GM21515 (cell line): ENCODE measurements around the gene KLHL8.
"Not testable (repeated sequence)": the region's sequence is repeated elsewhere in the genome, so short reads cannot be mapped to it uniquely, and the experiment has no call there.

Experiments
- ATAC-seq: cut with Tn5 transposase; IDR thresholded peaks from one replicate; pipeline ENCODE4 v1.9.1; 2021; ENCODE audit not compliant: unreplicated experiment

KLHL8 gene

DNA sequence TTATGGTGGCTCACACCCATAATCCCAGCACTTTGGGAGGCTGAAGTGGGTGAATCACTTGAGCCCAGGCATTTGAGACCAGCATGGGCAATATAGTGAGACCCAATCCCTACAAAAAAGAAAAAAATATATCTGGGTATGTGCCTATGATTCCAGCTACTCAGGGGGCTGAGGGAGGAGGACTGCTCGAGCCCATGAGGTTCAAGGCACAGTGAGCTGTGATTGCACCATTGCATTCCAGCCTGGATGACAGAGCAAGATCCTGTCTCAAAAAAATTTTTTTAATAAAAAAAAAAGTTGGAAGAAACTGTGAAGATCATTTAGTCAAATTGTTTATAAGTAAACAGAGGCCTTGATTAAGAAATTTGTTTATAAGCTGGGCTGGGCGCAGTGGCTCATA lies 39.7 kb downstream of the KLHL8 start:
- no peak for ATAC-seq

DNA sequence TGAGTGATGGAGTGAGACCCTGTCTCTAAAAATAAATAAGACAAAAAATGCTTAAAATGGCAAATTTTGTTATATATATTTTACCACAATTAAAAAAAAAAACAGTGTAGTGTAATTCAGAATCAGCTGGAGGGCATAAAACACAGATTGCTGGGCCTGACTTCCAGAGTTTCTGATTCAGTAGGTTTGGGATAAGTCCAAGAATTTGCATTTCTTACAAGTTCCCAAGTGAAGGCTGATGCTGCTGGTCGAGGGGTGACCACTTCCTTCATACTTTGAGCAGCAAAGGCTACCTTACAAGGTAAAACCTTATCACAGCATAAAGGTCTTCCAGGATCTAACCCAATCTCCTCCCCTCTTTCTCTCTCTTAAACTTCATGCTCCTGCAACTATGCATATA lies 40.7 kb downstream of the KLHL8 start:
- ATAC-seq = no peak

DNA sequence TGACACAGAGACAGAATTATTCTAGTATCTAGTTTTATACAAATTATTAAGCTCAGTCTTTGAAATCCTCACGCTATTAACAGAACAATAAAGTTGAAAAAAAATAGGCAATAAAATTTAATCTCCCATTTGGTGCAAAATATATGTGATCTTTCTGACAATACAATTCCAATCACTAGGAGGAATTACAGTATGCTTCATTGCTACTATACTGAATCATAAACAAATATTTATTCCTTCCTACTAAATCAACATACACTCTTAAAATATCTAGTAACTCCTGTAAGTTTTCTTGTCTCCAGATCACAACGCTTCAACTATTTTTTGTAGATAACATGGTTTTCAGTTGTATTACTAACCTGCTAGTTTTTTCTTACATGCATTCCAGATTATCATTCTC lies 45.7 kb downstream of the KLHL8 start:
- no peak for ATAC-seq

DNA sequence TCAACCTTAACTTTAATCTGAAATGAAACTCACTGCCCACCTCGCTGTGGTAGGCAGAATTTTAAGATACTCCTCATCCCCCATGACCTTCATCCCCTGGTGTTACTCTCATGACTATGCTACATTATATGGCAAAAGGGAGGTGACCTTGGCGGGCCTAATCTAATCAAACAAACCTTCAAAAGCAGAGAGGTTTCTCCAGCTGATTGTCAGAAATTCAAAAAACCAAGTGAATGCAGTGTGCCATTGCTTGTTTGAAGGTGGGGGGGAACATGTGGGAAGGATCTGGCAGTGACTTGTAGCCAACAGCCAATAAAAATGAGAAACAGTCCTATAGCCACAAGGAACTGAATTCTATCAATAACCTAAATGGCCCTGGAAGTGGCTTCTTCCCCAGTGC lies 48.5 kb downstream of the KLHL8 start:
- ATAC-seq = no peak

DNA sequence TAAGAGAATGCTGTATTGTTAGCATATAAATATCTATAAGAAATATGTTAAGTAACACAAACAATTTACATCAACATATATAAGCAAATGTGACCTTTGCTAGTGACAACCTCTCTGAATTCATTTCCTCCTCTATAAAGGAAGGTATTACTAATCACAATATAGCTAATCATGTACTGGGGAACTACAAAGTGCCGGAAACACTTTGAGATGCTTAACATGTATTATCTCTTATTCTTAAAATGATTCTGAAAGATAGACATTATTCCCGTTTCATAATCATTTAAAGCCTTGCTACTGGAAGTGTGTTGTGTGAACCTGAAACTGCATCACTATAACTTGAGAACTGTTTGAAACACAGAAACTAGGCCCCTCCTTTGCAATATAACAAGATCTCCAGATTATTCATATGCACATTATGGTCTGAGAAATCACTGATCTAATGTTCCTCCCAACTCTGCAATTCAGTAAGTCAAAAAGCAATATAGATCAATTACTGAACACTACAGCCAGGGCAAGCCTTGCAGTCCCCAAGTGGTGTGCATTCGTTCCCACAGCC lies 54.0 kb downstream of the KLHL8 start:
- ATAC-seq = no peak

DNA sequence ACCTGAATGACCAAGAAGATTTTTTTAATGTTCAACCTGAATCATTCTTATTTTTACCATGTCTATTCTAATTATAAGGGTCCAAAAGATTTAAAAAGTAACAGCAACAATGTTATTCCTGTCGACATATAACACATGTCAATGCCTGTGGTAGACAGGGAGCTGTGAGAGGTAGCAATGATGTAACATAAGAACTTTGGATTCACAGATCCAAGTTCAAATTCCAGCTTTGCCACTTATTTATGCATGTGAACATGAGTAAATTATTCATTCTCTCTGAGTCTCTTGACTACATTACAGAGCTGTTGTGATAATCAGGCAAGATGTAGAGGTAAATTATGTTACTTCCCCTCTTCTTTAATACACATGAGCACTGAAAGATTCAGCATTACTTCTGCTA lies 54.5 kb downstream of the KLHL8 start:
- ATAC-seq = no peak

DNA sequence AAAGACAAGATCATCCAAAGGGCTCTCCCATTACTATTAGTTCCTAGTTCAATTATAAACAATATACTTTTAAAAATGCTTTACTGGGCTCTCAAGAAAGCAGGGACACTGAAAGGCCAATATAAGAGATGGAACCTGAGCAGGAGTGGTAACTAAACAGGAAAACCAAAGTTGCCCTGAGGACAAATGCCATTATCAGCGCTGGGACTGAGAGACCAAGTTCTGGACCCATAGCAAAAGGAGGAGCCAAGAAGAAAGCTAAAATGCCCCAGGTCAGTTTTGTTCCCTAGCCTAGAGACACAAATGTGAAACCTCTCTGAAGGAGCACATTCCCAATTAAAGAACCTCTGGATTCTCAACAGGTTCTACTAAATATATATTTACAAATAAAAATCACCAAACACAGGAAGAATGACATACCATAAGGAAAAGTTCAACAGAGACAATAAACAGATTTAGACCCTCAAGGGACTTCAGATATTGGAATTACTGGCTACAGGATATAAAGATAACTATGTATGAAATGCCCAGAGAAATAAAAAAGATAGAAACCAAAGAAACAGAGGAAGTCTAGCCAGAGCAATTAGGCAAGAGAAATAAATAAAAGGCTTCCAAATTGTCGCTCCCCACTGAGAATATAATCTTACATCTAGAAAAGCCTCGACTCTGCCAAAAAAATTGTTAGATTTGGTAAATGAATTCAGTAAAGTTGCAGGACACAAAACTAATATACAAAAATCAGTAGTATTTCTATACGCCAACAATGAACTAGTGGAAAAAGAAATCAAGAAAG lies 67.1 kb downstream of the KLHL8 start:
- no peak for ATAC-seq

DNA sequence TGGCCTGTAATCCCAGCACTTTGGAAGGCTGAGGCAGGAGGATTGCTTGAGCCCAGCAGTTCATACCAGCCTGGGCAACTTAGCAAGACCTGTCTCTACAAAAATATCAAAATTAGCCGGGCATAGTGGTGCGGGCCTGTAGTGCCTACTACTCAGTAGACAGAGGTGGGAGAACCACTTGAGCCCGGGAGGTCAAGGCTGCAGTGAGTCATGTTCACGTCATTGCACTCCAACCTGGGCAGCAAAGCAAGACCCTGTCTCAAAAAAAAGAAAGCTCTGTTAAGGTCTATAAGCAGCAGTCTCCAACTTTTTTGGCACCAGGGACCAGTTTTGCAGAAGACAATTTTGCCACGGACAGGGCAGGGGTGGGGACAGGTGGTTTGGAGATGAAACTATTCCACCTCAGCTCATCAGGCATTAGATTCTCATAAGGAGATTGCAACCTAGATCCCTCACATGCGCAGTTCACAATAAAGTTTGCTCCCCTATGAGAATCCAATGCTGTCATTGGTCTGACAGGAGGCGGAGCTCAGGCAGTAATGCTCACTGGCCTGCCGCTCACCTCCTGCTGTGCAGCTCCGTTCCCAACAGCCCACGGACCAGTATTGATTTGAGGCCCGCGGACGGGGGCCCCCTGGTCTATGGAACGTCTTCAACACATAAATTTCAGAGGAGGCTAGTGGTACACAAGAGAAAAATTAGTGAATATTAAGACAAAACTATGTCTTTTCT lies 67.9 kb downstream of the KLHL8 start:
- ATAC-seq = no peak

DNA sequence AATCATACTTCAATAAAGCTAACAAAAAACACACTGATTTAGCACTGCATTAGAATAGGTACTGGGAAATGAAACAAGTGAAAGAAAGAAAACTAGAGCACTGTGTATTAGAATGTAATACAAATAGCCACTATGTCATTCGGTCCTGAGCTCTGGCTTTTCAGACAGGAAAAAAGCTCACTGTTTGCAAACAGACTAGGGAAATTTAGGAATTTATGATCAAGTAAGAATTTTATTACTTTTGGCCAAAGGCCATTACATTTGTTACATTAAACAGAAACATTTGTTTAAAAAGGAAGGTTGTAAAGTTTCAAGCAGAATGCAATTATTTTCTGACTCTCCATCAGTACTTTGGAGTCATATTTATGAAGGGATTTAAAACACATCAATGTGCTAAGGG lies 68.7 kb downstream of the KLHL8 start:
- no peak for ATAC-seq

DNA sequence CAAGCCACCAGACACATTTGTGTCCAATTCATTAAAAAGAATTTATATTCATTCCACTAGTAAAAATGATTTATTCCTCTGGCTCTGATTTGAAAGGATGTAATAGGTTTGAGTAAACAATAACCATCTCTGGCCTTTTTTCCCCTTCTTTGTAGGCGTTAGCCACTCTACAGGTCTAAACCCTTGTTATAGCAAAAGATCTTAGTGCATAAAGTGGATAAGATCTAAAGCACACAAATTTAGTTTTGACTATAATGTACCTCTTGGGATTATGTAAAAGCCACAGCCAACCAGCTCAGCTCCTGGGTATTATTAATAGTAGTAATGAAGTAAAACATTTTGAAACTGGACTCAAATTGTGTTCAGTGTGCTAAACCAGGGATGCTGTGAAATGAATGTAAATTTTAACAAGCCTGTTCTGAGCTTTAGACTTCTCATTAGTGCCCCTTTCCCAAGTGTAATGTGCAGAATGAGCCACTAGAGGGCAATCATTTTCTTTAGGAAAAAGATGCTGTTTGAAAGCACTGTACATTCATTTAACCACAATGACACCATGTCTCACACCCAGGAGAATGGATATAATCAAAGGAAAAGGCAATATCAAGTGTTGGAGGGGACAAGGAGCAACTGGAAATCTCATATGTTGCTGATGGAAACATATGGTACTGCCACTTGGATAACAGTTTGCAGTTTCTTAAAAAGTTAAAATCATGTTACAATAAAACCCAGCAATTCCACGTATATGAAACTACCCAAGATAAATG lies 69.7 kb downstream of the KLHL8 start:
- ATAC-seq = peak; percentile 63

DNA sequence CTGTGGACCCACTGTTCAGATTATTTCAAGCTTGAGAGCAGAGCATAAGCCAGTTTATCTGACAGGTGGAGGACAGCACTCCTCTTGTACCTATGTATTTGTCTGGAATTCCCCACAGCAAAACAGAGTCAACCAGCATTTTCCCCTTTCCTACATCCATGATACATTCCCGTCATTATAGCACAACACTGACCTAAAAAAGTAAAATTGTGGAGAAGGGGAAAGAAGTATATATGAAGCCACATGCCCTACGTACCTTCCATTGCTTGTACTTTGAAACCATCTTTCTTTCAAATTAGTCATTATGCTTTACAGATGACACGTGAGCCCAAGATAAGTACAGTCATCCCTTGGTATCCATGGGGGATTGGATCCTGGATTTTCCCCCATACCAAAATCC lies 73.3 kb downstream of the KLHL8 start:
- ATAC-seq = no peak

DNA sequence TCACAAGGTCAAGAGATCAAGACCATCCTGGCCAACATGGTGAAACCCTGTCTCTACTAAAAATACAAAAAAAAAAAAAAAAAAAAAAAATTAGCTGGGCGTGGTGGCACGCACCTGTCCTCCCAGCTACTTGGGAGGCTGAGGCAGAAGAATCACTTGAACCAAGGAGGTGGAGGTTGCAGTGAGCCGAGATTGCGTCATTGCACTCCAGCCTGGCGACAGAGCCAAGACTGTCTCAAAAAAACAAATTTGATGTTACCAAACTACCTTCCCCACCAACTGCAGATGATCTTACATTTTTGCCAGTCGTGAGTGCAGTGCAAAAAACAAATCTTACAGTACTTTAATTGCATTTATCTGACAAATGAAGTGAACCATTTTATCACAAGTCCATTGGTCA lies 74.5 kb downstream of the KLHL8 start:
- not testable (repeated sequence) for ATAC-seq

DNA sequence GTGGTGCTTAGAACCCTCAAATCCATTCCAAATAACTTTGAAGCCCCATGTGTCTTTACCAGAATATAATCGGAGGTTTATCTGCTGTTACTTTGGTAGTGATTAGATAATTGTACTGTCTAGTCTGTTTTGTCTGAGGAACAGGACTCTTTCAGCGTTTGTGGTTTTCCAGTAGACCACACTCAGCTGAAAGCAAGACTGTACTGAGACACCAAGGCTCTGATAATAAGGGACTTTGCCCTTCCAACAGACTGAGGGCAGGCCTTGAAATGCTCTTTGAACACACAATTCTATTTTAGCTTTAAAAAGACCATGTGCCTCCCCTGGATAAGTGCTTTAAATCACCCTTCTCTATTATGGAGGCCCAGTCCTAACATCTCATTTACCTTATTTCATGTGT lies 76.1 kb downstream of the KLHL8 start:
- no peak for ATAC-seq

DNA sequence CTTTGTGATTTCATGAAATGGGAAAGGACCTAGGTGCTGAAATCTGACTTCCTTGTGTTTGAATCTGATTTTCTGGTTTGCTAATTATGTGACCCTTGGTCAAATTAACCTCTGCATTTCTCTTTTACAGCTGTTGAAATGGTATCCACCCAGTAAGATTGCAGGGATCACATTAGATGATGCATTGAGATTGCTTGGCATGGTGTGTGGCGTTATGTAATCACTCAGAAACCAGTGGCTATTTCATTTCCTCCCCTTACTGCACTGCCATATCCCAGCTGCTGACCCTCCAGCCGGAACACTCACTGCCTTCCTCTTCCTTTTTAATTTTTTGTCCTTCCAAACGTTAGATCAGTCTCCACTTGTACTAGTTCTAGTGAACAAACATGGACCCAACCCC lies 79.0 kb downstream of the KLHL8 start:
- ATAC-seq = no peak

DNA sequence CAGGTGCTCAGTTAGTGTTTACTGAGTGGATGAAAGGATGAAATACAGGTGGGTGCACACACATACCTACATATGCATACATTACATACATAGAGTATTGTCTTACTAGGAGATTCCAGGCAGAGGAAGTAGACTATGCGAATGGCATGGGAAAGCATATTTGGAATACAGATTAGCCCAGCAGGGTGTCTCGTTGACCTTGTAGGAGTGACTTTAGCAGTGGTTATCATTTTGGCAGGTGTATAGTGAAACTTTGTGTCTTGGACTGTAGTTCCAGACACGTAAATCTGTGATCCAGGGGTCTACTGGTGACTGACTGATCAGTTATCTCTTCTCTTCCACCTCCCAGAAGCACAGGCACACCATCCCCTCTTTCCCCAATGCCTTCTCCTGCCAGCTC lies 86.3 kb downstream of the KLHL8 start:
- no peak for ATAC-seq

DNA sequence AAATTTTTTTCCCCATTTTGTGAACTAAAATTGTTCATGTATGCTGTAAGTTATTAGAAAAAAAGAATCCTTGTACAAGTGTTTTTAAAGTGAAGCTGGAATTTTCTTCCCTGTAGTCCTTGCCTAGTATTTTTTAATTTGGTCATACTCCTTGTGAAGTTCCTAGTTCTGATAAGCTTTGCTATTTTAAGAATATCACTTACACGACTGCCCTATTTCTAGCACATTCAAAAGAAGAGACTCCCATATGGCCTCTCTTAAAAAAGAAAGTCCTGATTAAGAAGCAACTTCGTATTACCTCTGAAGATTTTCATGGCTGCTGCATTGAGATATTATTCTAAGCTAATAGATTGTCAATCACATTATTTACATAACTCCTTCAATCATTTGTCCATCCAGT lies 87.2 kb downstream of the KLHL8 start:
- ATAC-seq = no peak

DNA sequence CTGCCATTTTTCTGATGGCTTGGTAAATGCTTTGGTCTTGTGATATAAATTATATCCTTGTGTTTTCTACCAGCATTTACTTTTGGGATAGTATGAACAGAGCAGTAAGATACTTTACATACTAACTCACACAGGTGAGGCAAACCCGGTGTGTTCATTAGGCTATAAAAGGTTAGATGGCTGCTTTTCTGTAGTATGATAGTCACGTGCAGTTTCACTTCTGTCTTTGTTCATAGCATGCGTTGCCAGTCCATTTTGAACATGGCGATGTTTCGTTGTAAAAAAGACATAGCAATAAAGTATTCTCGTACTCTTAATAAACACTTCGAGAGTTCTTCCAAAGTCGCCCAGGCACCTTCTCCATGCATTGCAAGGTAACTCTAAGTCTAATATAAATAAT lies 88.4 kb downstream of the KLHL8 start:
- no peak for ATAC-seq

DNA sequence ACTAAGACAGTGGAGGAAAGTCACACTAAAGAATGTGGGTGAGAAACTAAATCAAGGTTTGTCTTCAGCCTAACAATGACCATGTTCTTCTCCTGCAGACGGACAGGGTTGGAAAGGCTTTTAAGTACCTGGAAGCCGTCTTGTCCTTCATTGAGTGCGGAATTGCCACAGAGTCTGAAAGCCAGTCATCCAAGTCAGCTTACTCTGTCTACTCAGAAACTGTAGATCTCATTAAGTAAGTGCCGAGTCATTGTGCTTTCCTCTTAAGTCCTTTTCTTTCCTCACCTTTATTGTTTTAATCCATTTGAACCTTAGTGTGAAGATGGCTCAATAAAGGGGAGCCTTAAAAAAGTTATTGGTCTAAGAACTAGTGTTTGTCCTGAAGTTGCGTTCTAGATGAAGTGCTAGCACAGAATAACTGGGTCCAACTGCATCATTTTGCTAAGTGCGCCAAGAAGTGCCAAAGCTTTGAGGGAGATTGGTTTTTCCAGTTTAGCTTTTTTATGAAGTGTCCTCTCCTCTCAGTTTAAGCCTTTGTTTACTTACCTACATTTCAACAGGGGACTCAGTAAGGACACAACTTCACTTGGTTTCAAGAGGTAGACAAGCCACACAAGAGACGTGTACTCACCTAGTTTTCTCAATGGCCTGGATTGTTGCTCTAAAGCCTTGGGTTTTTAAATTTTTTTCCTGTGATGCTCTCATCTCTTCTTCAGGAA lies 89.3 kb downstream of the KLHL8 start:
- no peak for ATAC-seq

DNA sequence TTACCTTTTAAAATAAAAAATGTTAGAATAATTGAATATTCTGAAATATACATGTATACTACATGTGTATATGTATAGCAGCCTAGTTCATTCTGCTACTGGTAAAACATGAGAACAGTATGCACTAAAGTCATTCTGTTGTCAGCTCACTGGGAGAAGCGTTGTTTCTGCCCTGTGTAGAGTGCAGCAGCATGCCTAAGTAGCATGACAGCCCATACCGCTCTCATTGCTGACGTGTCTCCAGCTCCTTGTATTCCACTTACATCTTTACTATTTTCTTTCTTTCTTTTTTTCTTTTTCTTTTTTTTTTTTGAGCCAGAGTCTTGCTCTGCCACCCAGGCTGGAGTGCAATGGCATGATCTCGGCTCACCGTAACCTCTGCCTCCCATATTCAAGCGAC lies 90.7 kb downstream of the KLHL8 start:
- ATAC-seq = no peak

DNA sequence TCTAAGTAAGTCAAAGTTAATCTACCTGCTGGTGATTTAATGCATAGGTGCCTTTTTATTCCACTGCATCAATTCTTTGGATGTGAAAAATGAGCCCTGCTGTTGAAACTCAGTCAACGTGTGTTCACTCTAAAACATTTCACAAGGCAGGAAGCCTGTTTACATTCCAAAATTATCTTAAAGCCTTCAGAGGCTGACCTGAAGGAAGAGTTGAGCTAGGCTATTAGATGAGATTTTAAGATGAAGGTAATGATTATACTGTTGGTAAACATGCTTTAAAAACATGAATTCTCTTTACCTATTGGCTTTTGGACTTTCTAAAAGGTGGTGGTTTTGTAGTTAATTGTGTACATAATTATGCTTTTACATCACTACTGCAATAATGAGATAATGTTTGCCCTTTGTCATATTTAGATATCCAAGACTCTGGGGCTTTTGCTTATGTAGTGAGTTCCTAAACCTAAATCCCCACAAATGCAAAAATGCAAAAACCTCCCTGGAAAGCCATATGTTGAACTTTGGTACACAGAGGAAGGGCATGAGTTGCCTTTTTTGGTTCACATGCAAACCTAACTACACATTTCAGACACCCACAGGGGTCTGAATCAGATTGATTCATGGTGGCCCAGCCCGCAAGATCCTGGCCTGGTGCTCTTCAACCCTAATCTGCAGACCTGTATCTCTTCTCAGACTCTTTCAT lies 92.3 kb downstream of the KLHL8 start:
- ATAC-seq = no peak
